Nasal cavity respiratory epithelium epithelial cell of viscerocranial mucosa (primary cell): ENCODE measurements around the gene ZNF761. TPM values are rescaled to one million over a fixed set of nuclear protein-coding genes. Genes with fewer than 3 reads are reported as not detected.

Experiments used
- total RNA-seq: library from RNA; depleted of rRNA; stranded (reverse); fragments of >200 nt; gene quantifications from 2 replicates; pipeline ENCODE4 v1.2.3, GENCODE V29; 2014

ZNF761 gene
- total RNA-seq = 18.5 and 28.4 TPM in 2 replicates

GRCh38 chr19:53431399-53432087 lies at the start of gene ZNF761:
Gene ZNF761 (plus strand): TSS chr19:53431984. CDS start chr19:53447269, 15,285 bp downstream.

GRCh38 chr19:53394974-53395839 lies 36.6 kb upstream of the ZNF761 start, which contains the start of gene ZNF765:
Gene ZNF765 (plus strand): TSS chr19:53395149. CDS start chr19:53398016, 2,867 bp downstream.

GRCh38 chr19:53467485-53468262 lies 35.9 kb downstream of the ZNF761 start, which contains the start of gene ZNF813:
Gene ZNF813 (plus strand): TSS chr19:53467733. CDS start chr19:53483823, 16,090 bp downstream.

Other genes with a start within 250 kb of the ZNF761 start
- 2.7 and 6.5 TPM in 2 replicates for gene ZNF665, start 238.6 kb upstream of the ZNF761 start, total RNA-seq
- 19.1 and 29.0 TPM in 2 replicates for gene ZNF677, start 177.1 kb upstream of the ZNF761 start, total RNA-seq
- gene VN1R2, start 173.7 kb upstream of the ZNF761 start, total RNA-seq = not detected in 2 replicates
- not detected in 2 replicates for gene VN1R4, start 164.3 kb upstream of the ZNF761 start, total RNA-seq
- gene ZNF845, start 98.2 kb upstream of the ZNF761 start, total RNA-seq = 13.3 and 15.6 TPM in 2 replicates
- gene ZNF525, start 66.3 kb upstream of the ZNF761 start, total RNA-seq = 16.4 and 33.8 TPM in 2 replicates
- 17.1 and 33.7 TPM in 2 replicates for gene ZNF765, start 36.8 kb upstream of the ZNF761 start, total RNA-seq
- 6.8 and 8.0 TPM in 2 replicates for gene ZNF813, start 35.7 kb downstream of the ZNF761 start, total RNA-seq
- gene ZNF331, start 106.2 kb downstream of the ZNF761 start, total RNA-seq = 10.9 and 11.0 TPM in 2 replicates
- not detected in 2 replicates for gene DPRX, start 200.0 kb downstream of the ZNF761 start, total RNA-seq